Stimulated activated CD8-positive, alpha-beta memory T cell treated with anti-CD3 and anti-CD28 coated beads, Interleukin-15, amount 100 ng/mL, for 48 hours (primary cell): ENCODE measurements around the gene CNTNAP2.
"Not testable (repeated sequence)": the region's sequence is repeated elsewhere in the genome, so short reads cannot be mapped to it uniquely, and the experiment has no call there.

Experiments used
- DNase-seq, 2 donors: peaks; one replicate each; pipeline ENCODE4 v3.0.0-alpha.2; 2020; ENCODE audit warnings: low read depth in 2 of 2

The CNTNAP2 gene

GRCh38 chr7:148436571-148436970, 2320.0 kb downstream of the CNTNAP2 start:
- DNase-seq = no peak

DNA sequence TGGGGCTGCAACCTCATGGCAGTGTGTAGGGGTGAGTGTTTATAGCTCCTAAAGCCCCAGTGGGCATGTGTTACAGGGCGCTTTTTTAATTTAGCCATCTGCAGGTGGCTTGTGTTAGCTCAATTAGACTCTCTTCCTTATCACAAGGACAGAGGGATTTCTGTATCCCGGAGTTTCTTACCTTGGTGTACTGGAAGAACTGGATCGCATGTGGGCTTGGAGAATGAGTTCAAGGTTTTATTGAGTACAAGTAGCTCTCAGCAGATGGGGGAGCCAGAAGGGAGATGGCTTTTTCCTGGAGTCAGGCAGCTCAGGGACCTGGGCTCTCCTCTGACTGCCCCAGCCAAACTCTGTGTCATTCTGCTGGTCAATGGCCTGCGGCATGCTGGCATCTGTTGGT, 2320.4 kb downstream of the CNTNAP2 start:
- no peak for DNase-seq

GRCh38 chr7:148442141-148442655, 2325.6 kb downstream of the CNTNAP2 start:
- DNase-seq = no peak

DNA sequence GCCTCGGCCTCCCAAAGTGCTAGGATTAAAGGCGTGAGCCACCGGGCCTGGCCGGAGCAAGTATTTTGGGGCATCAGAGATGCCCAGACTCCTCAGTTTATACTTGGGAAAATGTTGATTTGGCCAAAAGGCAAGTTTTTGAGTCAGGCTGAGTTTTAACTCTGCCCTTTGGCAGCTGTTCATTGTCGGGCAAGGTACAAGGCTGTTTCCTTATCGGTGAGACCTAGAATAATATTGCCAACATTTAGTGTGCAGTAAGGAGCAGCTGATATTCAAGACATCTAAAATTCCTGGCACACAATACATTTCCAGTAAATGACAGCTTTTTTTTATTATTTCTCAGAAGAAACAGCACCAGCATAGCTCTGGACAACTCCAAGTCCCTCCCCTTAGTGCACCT, 2326.3 kb downstream of the CNTNAP2 start:
- DNase-seq = no peak

GRCh38 chr7:148445260-148446044, 2328.9 kb downstream of the CNTNAP2 start:
- no peak for DNase-seq

- DNase-seq = no peak
Measured at GRCh38 chr7:148447221-148447849, 2330.7 kb downstream of the CNTNAP2 start.

- not testable (repeated sequence) for DNase-seq
Measured at GRCh38 chr7:148451526-148451925, 2334.9 kb downstream of the CNTNAP2 start.

GRCh38 chr7:148456351-148456750, 2339.8 kb downstream of the CNTNAP2 start:
- no peak for DNase-seq

GRCh38 chr7:148457310-148457921, 2340.8 kb downstream of the CNTNAP2 start:
- DNase-seq = no peak

DNA sequence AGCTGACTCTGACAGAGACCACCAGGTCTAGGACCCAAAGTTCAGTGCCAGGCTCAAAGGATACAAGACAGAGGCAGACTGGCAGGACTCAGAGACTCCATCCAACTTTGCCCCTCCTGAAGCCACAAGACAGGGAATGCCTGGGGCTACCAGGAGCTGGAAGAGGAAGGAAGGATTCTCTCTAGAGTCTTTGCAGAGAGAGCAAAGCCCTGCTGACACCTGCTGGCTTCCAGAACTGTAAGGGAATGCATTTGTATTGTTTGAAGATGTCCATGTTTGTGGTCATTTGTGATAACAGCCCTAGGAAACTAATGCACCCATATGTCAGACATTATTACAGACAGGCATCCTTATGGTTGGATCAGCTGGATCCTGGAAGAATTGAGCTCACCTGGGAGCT, 2341.7 kb downstream of the CNTNAP2 start:
- no peak for DNase-seq

DNA sequence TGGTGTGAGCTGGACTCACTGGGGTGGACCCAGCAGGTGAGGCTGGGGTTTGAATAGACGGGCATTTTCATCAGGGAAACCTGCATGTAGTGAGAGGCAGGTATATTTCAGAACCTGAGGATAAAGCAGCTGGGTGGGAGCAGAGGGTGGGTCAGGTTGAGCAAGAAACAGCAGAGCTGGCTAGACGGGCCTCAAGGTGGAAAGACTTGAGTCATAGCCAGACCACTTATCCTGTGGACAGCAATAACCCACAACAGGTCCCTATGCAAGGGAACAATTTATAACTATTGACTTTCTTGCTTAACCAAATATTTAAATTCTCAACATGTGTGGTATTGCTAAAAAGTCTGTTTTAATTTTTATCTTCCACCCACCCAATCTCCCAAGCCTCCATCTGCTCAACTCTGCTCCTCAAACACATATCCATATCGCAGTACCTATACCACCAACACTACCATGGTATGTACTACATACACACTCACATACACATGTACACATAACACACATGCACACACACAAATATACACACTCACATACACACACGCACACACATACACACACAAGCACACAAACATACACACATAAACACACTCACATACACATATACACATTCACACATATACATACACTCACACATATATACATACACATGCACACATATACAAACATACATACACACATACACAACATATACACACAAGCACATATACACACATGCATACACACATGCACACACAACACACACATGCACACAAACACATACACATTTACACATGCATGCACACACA, 2345.0 kb downstream of the CNTNAP2 start:
- DNase-seq = no peak

GRCh38 chr7:148462774-148463173, 2346.2 kb downstream of the CNTNAP2 start:
- not testable (repeated sequence) for DNase-seq

- no peak for DNase-seq
Measured at GRCh38 chr7:148463210-148463609, 2346.6 kb downstream of the CNTNAP2 start.

GRCh38 chr7:148464947-148465346, 2348.3 kb downstream of the CNTNAP2 start:
- DNase-seq = no peak

DNA sequence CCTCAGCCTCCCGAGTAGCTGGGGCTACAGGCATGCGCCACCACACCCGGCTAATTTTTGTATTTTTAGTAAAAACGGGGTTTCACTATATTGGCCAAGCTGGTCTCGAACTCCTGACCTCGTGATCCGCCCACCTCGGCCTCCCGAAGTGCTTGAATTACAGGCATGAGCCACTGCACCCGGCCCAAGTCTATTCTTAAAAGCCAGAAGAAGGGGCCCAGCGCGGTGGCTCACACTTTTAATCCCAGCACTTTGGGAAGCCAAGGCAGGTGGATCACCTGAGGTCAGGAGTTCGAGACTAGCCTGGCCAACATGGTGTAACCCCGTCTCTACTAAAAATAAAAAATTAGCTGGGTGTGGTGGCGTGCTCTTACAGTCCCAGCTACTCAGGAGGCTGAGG, 2348.8 kb downstream of the CNTNAP2 start:
- not testable (repeated sequence) for DNase-seq

DNA sequence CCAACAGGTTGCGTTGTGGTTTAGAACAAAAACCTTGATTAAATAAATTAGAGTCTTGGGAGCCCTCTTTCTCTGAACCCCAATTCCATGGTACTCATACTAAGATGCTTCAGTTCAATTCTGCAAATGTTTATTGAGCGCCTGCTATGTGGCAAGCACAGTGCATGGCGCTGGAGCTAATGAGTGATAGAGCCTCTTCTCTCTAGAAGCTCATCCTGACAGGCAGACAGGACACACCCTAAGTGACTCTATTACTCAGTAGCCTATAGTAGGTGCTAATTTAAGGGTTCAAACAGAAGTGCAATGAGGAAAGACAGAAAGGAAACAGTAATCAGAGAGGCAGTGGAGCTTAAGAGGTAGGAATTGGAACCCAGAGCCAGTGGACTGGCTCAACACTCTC, 2349.5 kb downstream of the CNTNAP2 start:
- no peak for DNase-seq

DNA sequence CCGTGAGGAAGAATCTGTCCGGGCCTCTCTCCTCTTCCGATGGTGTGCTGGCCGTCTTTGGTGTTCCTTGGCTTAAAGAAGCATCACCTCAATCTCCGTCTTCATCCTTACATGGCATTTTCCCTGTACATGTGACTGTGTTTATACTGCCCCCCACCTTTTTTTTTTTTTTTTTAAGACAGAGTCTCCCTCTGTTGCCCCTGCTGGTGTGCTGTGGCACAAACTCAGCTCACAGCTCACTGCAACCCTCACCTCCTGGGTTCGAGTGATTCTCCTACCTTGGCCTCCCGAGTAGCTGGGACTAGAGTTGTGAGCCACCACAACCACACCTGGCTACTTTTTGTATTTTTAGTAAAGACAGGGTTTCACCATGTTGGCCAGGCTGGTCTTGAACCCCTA, 2352.1 kb downstream of the CNTNAP2 start:
- no peak for DNase-seq
